NB4 (cell line): Measurements from ENCODE around the gene TMEM273.

Experiments
- POLR2A ChIP-seq: IDR thresholded peaks from 2 replicates; pipeline ENCODE4 v1.6.1; 2011; ENCODE audit warnings: mild to moderate bottlenecking; ENCODE audit not compliant: insufficient read length; ENCODE audit errors: extremely low read depth
- TF ChIP-seq, protein P1 (sequence below): IDR thresholded peaks from one replicate; pipeline ENCODE4 v1.5.1; 2012; ENCODE audit warnings: low read depth, low read length
- TF ChIP-seq, protein P2 (sequence below): IDR thresholded peaks from 2 replicates; pipeline ENCODE4 v1.6.1; 2011; ENCODE audit warnings: low read depth, low read length

DNA sequence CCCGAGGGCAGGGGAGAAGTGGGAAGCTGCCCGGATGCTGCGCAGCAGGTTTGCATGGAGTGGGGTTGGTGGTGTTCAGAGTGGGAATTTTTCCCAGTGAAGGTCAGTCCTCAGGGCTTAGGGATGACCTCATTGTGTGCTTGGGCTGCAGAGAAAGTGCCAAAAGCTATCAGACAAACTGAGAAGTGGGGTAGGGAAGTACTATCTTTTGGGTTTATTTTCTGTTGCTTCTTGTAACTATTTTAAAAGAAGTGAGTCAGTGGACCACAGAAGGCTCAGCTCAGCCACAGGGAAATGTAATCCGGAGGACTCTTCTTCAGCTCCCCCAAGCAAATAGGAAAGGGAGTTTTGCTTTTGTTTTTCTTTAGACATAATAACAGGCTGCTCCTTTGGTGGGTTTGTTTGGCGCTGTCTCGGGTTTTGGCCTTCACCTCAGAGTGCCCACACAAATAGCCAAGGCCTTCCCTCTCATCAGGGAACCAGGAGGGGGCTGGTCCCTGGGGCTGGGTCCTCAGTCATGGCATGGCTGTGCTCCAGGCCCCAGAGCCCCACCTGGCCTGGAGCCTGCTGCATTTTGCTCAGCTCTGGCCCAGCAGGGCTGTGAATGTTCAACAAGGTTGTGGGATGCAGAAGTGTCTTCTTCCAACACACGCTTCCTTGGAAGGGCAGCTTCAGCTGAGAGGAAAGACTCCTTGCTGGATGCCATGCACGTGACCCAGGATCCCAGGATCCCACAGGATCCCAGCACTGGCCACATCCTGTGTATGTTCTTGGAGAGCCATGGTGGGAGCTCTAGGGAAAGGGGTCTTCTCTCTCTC lies 49.0 kb downstream of the TMEM273 start:
- TF ChIP-seq, protein P1, sequence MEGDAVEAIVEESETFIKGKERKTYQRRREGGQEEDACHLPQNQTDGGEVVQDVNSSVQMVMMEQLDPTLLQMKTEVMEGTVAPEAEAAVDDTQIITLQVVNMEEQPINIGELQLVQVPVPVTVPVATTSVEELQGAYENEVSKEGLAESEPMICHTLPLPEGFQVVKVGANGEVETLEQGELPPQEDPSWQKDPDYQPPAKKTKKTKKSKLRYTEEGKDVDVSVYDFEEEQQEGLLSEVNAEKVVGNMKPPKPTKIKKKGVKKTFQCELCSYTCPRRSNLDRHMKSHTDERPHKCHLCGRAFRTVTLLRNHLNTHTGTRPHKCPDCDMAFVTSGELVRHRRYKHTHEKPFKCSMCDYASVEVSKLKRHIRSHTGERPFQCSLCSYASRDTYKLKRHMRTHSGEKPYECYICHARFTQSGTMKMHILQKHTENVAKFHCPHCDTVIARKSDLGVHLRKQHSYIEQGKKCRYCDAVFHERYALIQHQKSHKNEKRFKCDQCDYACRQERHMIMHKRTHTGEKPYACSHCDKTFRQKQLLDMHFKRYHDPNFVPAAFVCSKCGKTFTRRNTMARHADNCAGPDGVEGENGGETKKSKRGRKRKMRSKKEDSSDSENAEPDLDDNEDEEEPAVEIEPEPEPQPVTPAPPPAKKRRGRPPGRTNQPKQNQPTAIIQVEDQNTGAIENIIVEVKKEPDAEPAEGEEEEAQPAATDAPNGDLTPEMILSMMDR: no peak
- TF ChIP-seq POLR2A: no peak
- TF ChIP-seq, protein P2, sequence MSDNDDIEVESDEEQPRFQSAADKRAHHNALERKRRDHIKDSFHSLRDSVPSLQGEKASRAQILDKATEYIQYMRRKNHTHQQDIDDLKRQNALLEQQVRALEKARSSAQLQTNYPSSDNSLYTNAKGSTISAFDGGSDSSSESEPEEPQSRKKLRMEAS: no peak
